Subcutaneous adipose tissue (tissue), 4 donors: Measurements from ENCODE around the gene PLCB1. TPM values are rescaled to one million over a fixed set of nuclear protein-coding genes. Genes with fewer than 3 reads are reported as not detected.

Experiments used
- total RNA-seq, 4 donors: library from RNA; depleted of rRNA; stranded (reverse); fragments of >200 nt; gene quantifications; one replicate each; pipeline ENCODE4 v1.1.0, GENCODE V29; 2016
- TF ChIP-seq, protein P1 (sequence below): fragments of 450-650 bp; IDR thresholded peaks from one replicate; pipeline ENCODE4 v1.5.1; 2016; ENCODE audit warnings: low read depth, mild to moderate bottlenecking, control low read depth, antibody characterized with exemption, moderate library complexity

The PLCB1 gene
- total RNA-seq = 10 to 100 TPM; 14.1 to 26.7 (median 18.4) TPM

DNA sequence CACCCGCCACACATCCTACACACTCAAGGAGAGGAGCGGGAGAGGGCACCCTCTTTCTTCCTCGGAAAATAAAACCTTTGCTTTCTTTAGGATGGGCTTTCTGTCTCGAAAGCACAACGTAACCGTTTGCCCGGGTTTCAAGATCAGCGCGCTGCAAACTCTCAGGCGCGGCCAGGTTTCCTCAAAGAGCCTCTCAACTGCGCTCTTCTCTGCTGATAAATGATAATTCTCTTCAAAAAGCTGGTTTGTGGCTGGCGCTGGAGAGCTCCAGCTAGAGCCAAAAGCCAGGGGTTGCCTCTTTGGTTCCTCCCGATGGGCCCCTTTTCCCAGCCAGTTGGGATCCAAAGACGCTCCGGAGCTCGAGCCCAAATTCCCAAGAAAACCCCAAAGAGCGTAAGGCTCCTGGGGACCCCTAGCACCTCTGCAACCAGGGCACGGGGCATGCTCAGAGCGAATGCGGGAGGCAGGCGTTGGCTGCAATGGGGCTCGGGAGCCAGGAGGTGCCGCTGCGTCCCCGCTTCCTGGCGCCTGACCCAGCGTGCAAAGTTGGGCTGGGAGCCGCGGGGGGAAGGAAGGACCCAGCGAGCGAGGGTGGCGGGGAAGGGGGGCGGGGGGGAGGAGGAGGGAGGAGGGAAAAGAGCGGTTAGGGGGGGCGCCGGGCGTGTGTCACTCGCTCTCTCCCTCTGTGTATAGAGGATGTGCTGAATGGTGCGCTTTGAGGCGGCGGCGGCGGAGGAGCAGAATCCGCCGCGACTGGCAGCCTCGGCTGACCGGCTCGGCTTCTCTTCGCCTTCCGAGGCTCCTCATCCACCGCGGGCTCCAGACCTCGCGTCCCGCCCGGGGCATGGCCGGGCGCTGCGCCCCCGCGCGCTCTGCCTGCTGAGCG lies at the start of gene PLCB1:
TSS of gene PLCB1 (plus strand) at position 669 of the 886 bp plus-strand sequence. CDS start 386 bp downstream, outside the sequence.
- TF ChIP-seq, protein P1, sequence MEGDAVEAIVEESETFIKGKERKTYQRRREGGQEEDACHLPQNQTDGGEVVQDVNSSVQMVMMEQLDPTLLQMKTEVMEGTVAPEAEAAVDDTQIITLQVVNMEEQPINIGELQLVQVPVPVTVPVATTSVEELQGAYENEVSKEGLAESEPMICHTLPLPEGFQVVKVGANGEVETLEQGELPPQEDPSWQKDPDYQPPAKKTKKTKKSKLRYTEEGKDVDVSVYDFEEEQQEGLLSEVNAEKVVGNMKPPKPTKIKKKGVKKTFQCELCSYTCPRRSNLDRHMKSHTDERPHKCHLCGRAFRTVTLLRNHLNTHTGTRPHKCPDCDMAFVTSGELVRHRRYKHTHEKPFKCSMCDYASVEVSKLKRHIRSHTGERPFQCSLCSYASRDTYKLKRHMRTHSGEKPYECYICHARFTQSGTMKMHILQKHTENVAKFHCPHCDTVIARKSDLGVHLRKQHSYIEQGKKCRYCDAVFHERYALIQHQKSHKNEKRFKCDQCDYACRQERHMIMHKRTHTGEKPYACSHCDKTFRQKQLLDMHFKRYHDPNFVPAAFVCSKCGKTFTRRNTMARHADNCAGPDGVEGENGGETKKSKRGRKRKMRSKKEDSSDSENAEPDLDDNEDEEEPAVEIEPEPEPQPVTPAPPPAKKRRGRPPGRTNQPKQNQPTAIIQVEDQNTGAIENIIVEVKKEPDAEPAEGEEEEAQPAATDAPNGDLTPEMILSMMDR = no peak

DNA sequence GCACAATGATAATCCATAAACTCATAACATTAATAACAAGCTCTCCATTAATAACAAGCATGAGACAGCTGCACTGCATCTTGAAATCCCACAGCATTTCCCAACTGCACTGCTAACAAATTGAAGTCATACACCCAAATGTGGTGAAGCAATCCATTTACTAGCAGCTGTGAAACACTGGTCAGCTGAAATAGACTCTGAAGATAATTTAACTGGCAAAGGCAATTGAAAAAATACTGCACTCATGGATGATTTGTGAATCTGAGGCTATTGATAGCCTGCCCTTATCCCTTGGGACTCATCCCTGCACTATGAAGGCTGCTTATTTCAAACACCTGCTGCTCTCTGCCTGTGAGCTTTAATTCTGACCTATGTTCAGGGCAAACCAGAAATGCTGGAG lies 49.1 kb upstream of the PLCB1 start:
- TF ChIP-seq, protein P1 = no peak

DNA sequence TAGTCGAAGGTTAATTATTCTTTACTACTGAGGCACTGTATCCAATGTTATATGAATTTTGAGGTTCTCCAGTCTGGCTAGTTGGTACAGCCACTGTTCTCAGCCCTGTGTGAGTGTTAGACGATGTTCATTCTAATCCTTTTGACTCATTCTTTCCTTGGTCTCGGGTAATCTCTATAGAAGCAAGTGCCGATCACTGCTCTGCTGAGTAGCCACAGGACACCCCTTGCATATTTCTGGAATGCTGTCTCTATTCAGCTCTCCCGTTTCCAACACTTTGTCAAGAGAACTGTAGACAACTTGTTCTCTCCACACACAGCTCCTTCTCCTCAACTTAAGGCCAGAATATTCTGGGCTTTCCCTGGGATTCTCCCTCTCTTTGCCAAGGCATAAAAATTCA lies 42.4 kb upstream of the PLCB1 start:
- TF ChIP-seq, protein P1 = no peak

DNA sequence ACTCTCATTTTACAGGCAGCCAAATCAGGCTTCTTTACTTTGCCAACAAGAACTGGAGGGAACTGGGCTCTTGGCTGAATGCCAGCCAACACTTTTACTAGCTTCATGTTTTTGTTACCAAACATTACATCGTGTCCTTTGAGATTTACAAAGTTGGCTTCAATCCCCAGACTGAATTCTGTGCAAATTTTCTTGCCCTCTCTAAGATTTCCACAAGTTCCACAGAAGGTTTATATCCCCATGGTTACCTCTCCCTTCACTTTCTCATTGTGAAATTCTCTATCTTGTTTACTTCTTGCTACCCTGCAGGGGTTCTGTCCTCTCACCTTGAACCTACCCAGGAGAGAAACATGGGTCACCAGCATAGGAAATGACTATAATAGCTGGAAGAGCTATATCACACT lies 37.6 kb upstream of the PLCB1 start:
- TF ChIP-seq, protein P1 = no peak

DNA sequence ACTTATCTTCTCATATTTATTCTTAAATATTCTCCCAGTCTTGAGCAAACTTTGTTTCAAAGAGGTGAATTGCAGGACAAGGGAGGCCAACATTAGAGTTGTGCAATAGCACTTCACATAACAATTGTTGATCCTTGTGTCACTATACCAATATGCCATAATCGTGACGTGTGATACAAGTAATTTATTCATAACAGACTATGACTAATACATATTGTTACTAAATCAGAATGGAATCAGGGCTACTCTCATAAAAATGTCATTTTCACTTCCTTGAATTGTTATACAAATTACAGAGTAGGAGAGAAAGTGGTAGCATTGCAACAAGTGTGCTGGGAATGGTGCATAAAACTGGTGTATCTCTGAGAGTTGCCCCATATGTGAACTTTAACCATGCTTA lies 37.2 kb upstream of the PLCB1 start:
- TF ChIP-seq, protein P1 = no peak

DNA sequence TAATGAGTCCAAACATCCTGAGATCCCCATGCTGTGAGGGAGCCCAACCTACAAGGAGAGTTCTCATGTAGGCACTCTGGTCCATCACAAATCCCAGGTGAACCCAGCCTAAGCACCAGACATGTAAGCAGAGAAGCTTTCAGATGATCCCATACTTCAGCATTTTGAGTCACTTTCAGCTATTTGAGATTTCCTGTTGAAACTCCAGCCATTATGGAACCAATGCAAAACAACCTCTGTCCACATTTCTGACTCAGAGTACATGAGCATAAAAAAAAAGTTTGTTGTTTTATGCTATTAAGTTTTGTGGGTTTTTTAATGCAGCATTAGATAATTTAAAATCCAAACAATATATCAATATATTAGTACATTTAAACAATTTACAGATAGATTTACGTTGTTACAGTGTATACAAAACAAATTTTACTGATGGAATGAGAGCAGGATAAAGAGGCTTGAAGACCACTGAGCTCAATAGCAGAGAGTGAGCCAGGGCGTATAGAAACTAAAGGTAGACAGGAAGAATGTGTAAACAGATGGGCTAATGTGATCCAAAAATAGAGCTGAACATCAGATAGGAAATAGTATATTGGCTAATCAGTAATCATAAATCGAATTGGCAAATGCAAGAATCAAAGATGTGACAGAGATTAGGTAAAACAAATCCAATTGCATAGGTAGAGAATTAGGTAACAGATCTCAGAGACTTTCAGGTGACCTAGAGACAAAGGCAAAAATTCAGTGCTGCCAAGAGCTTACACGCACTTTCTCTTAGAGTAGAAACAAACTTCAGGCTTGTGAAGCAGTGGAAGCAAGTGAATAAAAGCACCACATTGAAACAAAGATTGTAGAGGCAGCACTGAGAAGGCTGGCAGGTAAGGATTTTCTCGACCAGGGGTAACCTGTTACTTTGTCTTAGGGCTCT lies 36.2 kb upstream of the PLCB1 start:
- TF ChIP-seq, protein P1 = no peak

DNA sequence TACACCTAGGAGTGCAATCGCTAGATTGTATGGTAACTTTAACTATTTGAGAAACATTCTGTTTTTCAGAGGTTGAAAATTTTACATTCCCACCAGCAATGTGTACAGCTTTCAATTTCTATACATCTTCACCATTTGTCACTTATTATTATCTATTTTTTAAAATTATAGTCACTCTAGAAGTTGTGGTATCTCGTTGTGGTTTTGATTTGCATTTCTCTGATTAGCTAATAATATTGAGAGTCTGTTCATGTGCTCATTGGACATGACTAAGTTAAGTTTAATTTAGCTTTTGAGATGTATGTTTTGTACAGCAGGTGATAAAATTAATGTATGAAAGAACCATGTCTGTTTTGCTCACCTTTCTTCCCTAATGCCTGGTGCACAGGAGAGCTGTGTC lies 34.8 kb upstream of the PLCB1 start:
- TF ChIP-seq, protein P1 = no peak
